ENCODE measurements around the gene BRPF1. TPM values are rescaled to one million over a fixed set of nuclear protein-coding genes. Genes with fewer than 3 reads are reported as not detected.

Gene BRPF1
- polyA plus RNA-seq, 1 donor from 2014 or later: 14.2 TPM

- H3K27ac Mint-ChIP-seq: peak overlapping the region; percentile 70 to 95 (median 88)
- H3K36me3 Mint-ChIP-seq: peaks cover 2% of the 10 kb centered on the region
- peaks cover 42 to 46% (median 42%) of the 10 kb centered on the region in 3 donors for H3K4me1 Mint-ChIP-seq
- H3K27me3 Mint-ChIP-seq: no peaks in the 10 kb centered on the region
- H3K9me3 Mint-ChIP-seq: no peaks in the 10 kb centered on the region
- peak overlapping the region in 3 of 4 donors; percentile 14 to 88 (median 58) for H3K4me3 Mint-ChIP-seq
Observed at GRCh38 chr3:9779075-9779593, 47.6 kb downstream of the BRPF1 start.

GRCh38 chr3:9779721-9780457, 48.4 kb downstream of the BRPF1 start:
- peak overlapping the region in 3 of 4 donors; percentile 18 to 88 (median 58) for H3K4me3 Mint-ChIP-seq
- H3K4me1 Mint-ChIP-seq: peaks cover 42 to 46% (median 42%) of the 10 kb centered on the region in 3 donors
- peaks cover 2% of the 10 kb centered on the region for H3K36me3 Mint-ChIP-seq
- H3K9me3 Mint-ChIP-seq: no peaks in the 10 kb centered on the region
- peak overlapping the region; percentile 70 to 95 (median 88) for H3K27ac Mint-ChIP-seq
- no peaks in the 10 kb centered on the region for H3K27me3 Mint-ChIP-seq

- peaks cover 2% of the 10 kb centered on the region for H3K36me3 Mint-ChIP-seq
- no peaks in the 10 kb centered on the region for H3K9me3 Mint-ChIP-seq
- no peaks in the 10 kb centered on the region for H3K27me3 Mint-ChIP-seq
- peak overlapping the region in 3 of 4 donors; percentile 18 to 88 (median 58) for H3K4me3 Mint-ChIP-seq
- peaks cover 42 to 46% (median 42%) of the 10 kb centered on the region in 3 donors for H3K4me1 Mint-ChIP-seq
- peak overlapping the region; percentile 70 to 95 (median 88) for H3K27ac Mint-ChIP-seq
Observed at GRCh38 chr3:9780458-9780812, 48.9 kb downstream of the BRPF1 start.

GRCh38 chr3:9780910-9781309, 49.4 kb downstream of the BRPF1 start:
- Mint-ChIP-seq H3K27me3 (no peaks in the 10 kb centered on the region), H3K9me3 (no peaks in the 10 kb centered on the region), H3K27ac (peak overlapping the region; percentile 70 to 95 (median 74)), H3K4me1 (peaks cover 42 to 46% (median 42%) of the 10 kb centered on the region in 3 donors), H3K4me3 (peak overlapping the region in 3 of 4 donors; percentile 18 to 88 (median 58)), H3K36me3 (peaks cover 2% of the 10 kb centered on the region)

GRCh38 chr3:9781551-9781950, 50.0 kb downstream of the BRPF1 start:
- peaks cover 3% of the 10 kb centered on the region for H3K36me3 Mint-ChIP-seq
- no peaks in the 10 kb centered on the region for H3K27me3 Mint-ChIP-seq
- H3K4me1 Mint-ChIP-seq: peaks cover 39 to 45% (median 42%) of the 10 kb centered on the region in 3 donors
- H3K4me3 Mint-ChIP-seq: peak overlapping the region in 3 of 4 donors; percentile 3 to 79 (median 55)
- H3K27ac Mint-ChIP-seq: peak overlapping the region in 1 of 3 donors; percentile 67
- H3K9me3 Mint-ChIP-seq: no peaks in the 10 kb centered on the region

- Mint-ChIP-seq H3K27ac (peak overlapping the region; percentile 48 to 93 (median 86)), H3K4me1 (peaks cover 41 to 44% (median 42%) of the 10 kb centered on the region in 3 donors), H3K36me3 (peaks cover 4% of the 10 kb centered on the region), H3K27me3 (no peaks in the 10 kb centered on the region), H3K9me3 (no peaks in the 10 kb centered on the region), H3K4me3 (peak overlapping the region in 2 of 4 donors; percentile 3 to 71)
Observed at GRCh38 chr3:9781978-9782603, 50.6 kb downstream of the BRPF1 start.

- Mint-ChIP-seq H3K27me3 (no peaks in the 10 kb centered on the region), H3K27ac (peak overlapping the region in 2 of 3 donors; percentile 48 to 93), H3K4me3 (peak overlapping the region in 3 of 4 donors; percentile 3 to 45 (median 43)), H3K36me3 (peaks cover 10% of the 10 kb centered on the region), H3K4me1 (peaks cover 41 to 46% (median 43%) of the 10 kb centered on the region in 3 donors), H3K9me3 (no peaks in the 10 kb centered on the region)
Observed at GRCh38 chr3:9782770-9783169, 51.2 kb downstream of the BRPF1 start.

GRCh38 chr3:9783954-9784353, 52.4 kb downstream of the BRPF1 start:
- Mint-ChIP-seq H3K27ac (no peak overlapping the region), H3K4me3 (no peak overlapping the region), H3K9me3 (no peaks in the 10 kb centered on the region), H3K27me3 (no peaks in the 10 kb centered on the region), H3K4me1 (peaks cover 37 to 44% (median 39%) of the 10 kb centered on the region in 3 donors), H3K36me3 (peaks cover 11% of the 10 kb centered on the region)

- peak overlapping the region in 1 of 4 donors; percentile 79 for H3K4me3 Mint-ChIP-seq
- H3K27ac Mint-ChIP-seq: no peak overlapping the region
- H3K36me3 Mint-ChIP-seq: peaks cover 14% of the 10 kb centered on the region
- H3K4me1 Mint-ChIP-seq: peaks cover 31 to 33% (median 31%) of the 10 kb centered on the region in 3 donors
- no peaks in the 10 kb centered on the region for H3K27me3 Mint-ChIP-seq
- no peaks in the 10 kb centered on the region for H3K9me3 Mint-ChIP-seq
Observed at GRCh38 chr3:9784965-9785364, 53.4 kb downstream of the BRPF1 start.

GRCh38 chr3:9785602-9786001, 54.1 kb downstream of the BRPF1 start:
- Mint-ChIP-seq H3K36me3 (peaks cover 17% of the 10 kb centered on the region), H3K4me1 (peaks cover 25 to 30% (median 27%) of the 10 kb centered on the region in 3 donors)

GRCh38 chr3:9786209-9786739, 54.7 kb downstream of the BRPF1 start:
- Mint-ChIP-seq H3K27ac (no peak overlapping the region), H3K9me3 (no peaks in the 10 kb centered on the region), H3K4me3 (no peak overlapping the region), H3K27me3 (no peaks in the 10 kb centered on the region), H3K36me3 (peaks cover 17% of the 10 kb centered on the region), H3K4me1 (peaks cover 21 to 31% (median 22%) of the 10 kb centered on the region in 3 donors)

More at GRCh38 chr3:9785602-9786001, 54.1 kb downstream of the BRPF1 start:
- peak overlapping the region in 1 of 4 donors; percentile 79 for H3K4me3 Mint-ChIP-seq
- no peak overlapping the region for H3K27ac Mint-ChIP-seq
- H3K9me3 Mint-ChIP-seq: no peaks in the 10 kb centered on the region
- no peaks in the 10 kb centered on the region for H3K27me3 Mint-ChIP-seq

- Mint-ChIP-seq H3K27me3 (no peaks in the 10 kb centered on the region), H3K27ac (peak overlapping the region in 1 of 3 donors; percentile 11), H3K4me1 (peaks cover 19 to 33% (median 24%) of the 10 kb centered on the region in 3 donors), H3K4me3 (peak overlapping the region in 1 of 4 donors; percentile 78), H3K9me3 (no peaks in the 10 kb centered on the region), H3K36me3 (peaks cover 17% of the 10 kb centered on the region)
Observed at GRCh38 chr3:9786825-9787669, 55.5 kb downstream of the BRPF1 start.

- Mint-ChIP-seq H3K27me3 (no peaks in the 10 kb centered on the region), H3K36me3 (peaks cover 17% of the 10 kb centered on the region), H3K27ac (peak overlapping the region in 2 of 3 donors; percentile 11 to 14), H3K9me3 (no peaks in the 10 kb centered on the region), H3K4me1 (peaks cover 14 to 27% (median 18%) of the 10 kb centered on the region in 3 donors), H3K4me3 (peak overlapping the region in 2 of 4 donors; percentile 14 to 78)
Observed at GRCh38 chr3:9787714-9788113, 56.2 kb downstream of the BRPF1 start.

GRCh38 chr3:9791127-9791526, 59.6 kb downstream of the BRPF1 start:
- Mint-ChIP-seq H3K4me1 (peaks cover 21 to 40% (median 34%) of the 10 kb centered on the region in 3 donors), H3K9me3 (no peaks in the 10 kb centered on the region), H3K27ac (peak overlapping the region; percentile 44 to 99 (median 75)), H3K27me3 (no peaks in the 10 kb centered on the region), H3K36me3 (peaks cover 17% of the 10 kb centered on the region), H3K4me3 (peak overlapping the region; percentile 45 to 97 (median 87))

Measured in IgD-negative memory B cell (primary cell).